ENCODE data around the gene TADA2B. TPM values are rescaled to one million over a fixed set of nuclear protein-coding genes. Genes with fewer than 3 reads are reported as not detected.
"Not testable (repeated sequence)": the region's sequence is repeated elsewhere in the genome, so short reads cannot be mapped to it uniquely, and the experiment has no call there.

The TADA2B gene
- total RNA-seq, 1 donor from 2014 or later = 34.6 TPM

- no peak for ATAC-seq
- intact Hi-C loops (cut with micrococcal nuclease) = no loop called here
- DNase-seq = no peak
These were observed 51.7 kb downstream of the TADA2B start for GRCh38 chr4:7094916-7095315.

- DNase-seq (no peak), ATAC-seq (no peak)
- intact Hi-C loops (cut with micrococcal nuclease) = no loop called here
These were observed 52.5 kb downstream of the TADA2B start for GRCh38 chr4:7095611-7096155.

GRCh38 chr4:7096236-7096635 lies 53.1 kb downstream of the TADA2B start:
- intact Hi-C loops (cut with micrococcal nuclease) = no loop called here
- DNase-seq (no peak), ATAC-seq (no peak)

GRCh38 chr4:7101692-7102515 lies 58.7 kb downstream of the TADA2B start:
- ATAC-seq (peak; percentile 78), DNase-seq (peak; percentile 81)
- intact Hi-C loops (cut with micrococcal nuclease) = no loop called here

GRCh38 chr4:7102516-7102909 lies 59.3 kb downstream of the TADA2B start:
- DNase-seq; intact Hi-C loops (cut with micrococcal nuclease): not testable (repeated sequence)

GRCh38 chr4:7103031-7103606 lies 59.9 kb downstream of the TADA2B start:
- DNase-seq = peak; percentile 96
- ATAC-seq = peak; percentile 95
- intact Hi-C loops (cut with micrococcal nuclease) = no loop called here

More at GRCh38 chr4:7102516-7102909, 59.3 kb downstream of the TADA2B start:
- ATAC-seq = not testable (repeated sequence)

GRCh38 chr4:7103607-7104365 lies 60.6 kb downstream of the TADA2B start:
- peak; percentile 84 for DNase-seq
- ATAC-seq = peak; percentile 37
- intact Hi-C loops (cut with micrococcal nuclease) = no loop called here

- ATAC-seq (no peak), DNase-seq (peak; percentile 20)
- intact Hi-C loops (cut with micrococcal nuclease) = no loop called here
These were observed 61.3 kb downstream of the TADA2B start for GRCh38 chr4:7104366-7105031.

- DNase-seq = no peak
- no peak for ATAC-seq
- intact Hi-C loops (cut with micrococcal nuclease) = no loop called here
These were observed 62.1 kb downstream of the TADA2B start for GRCh38 chr4:7105276-7105675.

GRCh38 chr4:7107166-7107905 lies 64.2 kb downstream of the TADA2B start:
- ATAC-seq (no peak), DNase-seq (no peak)
- intact Hi-C loops (cut with micrococcal nuclease) = no loop called here

Other genes with a start within 250 kb of the TADA2B start
- gene TBC1D14, start 133.5 kb upstream of the TADA2B start, total RNA-seq = 40.4 TPM
- 62.7 TPM for gene GRPEL1, start 24.7 kb downstream of the TADA2B start, total RNA-seq
- 1.5 TPM for gene SORCS2, start 149.2 kb downstream of the TADA2B start, total RNA-seq